Measurements from ENCODE around the gene CSTPP1.

GRCh38 chr11:47021527-47021818 is 84.9 kb downstream of the CSTPP1 start:
- TF ChIP-seq CTCF (conservative IDR thresholded peaks at IDR 0.05 in 1 of 2, IDR thresholded peaks at IDR 0.05 in 1 of 2; ENCODE audit: low read depth in 1 of 2, low read length in 2 of 2) (no peak), EZH2 (IDR thresholded peaks at IDR 0.05; ENCODE audit: low read length, missing control alignments) (no peak)
